Melanocyte of skin (primary cell): ENCODE measurements around the gene C1QL3. TPM values are rescaled to one million over a fixed set of nuclear protein-coding genes. Genes with fewer than 3 reads are reported as not detected.

Experiments
- small RNA-seq, 2 donors: library from RNA; depleted of rRNA; stranded (forward); fragments of <200 nt; gene quantifications; one replicate each; pipeline ENCODE3, GENCODE V24; 2012
- total RNA-seq, 2 donors: library from RNA; depleted of rRNA; stranded (reverse); fragments of >200 nt; gene quantifications; 2 replicates each; pipeline ENCODE4 v1.2.3, GENCODE V29; 2012

Gene C1QL3
- under 1 TPM in 1 of 2 donors, not detected in 1; under 0.01 TPM for total RNA-seq

DNA sequence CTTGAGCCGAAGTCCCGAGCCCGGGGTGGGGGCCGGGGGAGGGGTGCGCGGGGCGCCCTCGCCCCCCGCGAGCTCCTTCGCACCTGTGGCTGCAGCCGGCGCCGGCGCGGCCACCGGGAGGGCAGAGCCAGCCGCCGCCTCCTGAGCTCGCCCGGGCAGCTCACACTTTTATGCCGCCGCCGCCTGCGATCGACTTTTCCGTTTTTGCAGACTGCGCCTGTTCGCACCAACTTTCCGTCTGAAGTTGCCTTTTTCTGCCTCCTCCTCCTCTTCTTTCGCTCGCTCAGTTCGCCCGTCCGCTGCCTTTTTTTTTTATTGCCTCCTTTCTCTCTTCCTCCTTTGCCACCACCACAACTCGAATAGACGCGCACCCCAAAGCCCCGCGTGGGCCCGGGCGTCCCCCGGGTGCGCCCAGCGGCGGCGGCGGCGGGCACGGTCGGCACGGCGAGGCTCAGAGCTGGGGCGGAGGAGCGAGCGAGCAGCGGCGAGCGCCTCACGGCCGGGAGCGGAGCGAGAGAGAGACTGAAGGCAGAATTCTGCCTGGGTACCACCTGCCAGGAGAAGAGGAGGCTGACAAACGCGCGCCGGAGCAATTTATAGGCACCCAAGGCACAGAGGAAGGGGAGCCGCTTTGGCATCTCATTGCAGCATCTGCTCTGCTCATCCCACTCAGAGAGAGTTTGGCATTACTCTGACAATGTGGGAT lies at the start of gene C1QL3:
TSS of gene C1QL3 (minus strand) at position 569 of the 706 bp plus-strand sequence. CDS start 814 bp downstream, outside the sequence.

Small RNAs within 50 kb of the gene (small RNA-seq; reads per million reads assigned to genes)
- 1.5 to 2.4 reads per million in 2 donors for gene RNU2-18P

Other genes starting within 250 kb of the C1QL3 start
- gene PTER, start 84.9 kb downstream of the C1QL3 start, total RNA-seq, result 10 to 100 TPM; 16.2 to 23.0 TPM